GM19193 (cell line): ENCODE results near the gene NAT8L.

Experiments used
- POLR2A ChIP-seq: IDR thresholded peaks from 4 replicates; pipeline ENCODE4 v1.6.1; 2011; ENCODE audit not compliant: insufficient read depth, insufficient read length; ENCODE audit errors: extremely low read depth

Gene NAT8L

DNA sequence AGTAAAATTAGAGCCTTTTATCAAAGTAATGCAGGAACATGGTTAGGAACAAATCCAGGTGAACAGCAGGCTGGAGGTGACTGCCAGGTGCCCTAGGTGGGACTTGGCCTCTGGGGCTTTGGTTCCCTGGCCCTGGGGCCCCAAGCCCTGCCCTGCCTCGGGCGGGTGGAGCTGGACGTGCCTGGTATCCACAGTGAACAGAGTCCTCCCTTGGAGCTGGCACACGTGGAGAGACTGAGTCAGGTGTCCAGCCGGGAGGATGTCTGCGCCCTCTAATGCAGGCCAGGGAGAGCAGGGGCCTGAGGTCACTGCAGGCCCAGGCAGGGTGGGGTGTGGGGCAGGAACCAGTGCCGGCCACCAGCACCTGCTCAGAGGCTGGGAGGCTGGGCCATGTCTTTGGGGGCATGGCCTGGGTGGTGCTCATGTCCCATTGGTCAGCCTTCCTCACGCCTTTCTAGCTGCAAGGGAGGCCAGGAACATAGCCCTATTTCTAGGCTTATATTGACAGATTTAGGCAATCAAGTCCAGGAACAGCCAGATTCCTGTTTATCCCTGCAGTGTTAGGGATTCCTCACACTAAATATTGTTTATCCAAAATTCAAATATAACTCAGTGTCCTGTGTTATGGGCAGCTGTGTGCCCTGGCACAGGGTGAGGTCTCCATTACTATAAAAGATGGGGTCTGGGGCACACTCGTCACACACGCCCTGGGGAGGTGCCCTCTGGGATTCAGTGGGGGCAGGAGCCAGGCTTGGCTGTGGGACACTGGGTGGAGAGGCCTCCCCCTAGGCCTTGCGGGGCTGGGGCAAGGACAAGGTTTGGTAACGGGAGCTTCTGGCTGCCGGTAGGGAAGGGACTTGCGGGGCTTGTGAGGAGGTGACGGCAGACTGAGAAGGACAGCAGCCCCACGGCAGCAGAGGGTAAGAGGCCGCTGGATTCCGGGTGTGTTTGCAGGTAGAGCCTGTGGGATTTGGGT is 14.3 kb upstream of the NAT8L start:
- no peak for TF ChIP-seq POLR2A

DNA sequence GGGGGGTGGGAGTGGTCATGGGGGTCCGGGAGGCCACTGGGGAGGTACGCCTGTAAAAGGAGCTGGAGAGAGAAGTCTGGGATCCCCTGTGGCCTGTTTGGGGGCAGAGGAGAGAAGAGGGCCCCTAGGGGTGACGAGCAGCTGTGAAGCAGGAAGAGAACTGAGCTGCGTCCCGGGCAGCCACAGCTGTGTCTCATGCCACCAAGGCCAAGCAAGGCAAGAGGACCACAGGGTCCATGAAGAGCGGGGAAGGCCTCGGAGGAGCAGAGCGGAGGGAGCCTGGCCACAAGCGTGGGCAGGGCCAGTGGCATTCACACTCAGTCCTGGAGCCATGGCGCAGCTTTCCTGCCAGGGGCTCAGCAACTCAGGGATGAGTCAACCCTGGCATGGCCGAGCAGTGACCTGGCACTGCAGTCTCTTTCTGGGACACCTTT is 13.6 kb upstream of the NAT8L start:
- no peak for TF ChIP-seq POLR2A

DNA sequence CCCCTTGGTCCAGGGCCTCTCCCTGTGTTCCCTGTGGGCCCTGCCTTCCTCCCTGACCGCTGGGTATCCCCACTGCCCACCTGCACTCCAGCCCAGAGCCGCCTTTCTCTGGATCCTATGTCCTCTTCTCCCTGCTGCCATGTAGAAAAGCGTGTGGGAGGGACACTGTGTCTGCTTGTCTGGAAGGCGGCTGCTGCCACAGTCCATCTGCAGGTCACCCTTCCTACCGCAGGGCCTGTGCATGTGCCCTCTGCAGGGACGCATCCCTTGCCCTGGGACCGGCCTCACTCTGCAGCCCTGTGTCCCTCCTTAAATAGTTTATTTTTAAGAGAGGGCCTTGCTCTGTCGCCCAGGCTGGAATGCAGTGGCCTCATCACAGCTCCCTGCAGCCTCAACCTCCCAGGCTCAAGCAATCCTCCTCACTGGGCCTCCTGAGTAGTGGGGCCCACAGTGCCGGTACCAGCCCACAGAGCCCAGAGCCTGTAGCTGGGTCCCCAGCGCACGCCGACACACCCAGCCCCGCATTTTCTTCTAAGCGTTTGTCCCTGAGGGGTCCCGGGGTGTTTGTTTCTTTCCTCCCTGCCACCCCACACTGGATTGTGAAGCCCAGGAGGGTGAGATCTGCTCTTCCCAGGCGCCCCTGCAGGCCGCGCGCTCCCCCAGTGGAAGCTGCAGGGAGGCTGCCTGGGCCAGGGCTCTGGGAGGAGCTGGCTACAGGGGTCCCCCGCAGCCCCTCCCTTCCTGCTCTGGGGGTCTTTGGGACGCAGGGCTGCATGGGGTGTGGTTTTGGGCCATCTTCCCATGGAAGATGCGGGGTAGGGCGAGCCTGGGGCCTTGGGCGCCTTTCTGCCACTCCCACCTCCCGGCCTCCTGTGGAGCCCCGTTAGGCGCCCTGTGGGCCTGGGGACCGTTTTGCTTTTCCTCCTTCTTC is 12.8 kb upstream of the NAT8L start:
- no peak for TF ChIP-seq POLR2A

GRCh38 chr4:2047031-2047660 is 12.0 kb upstream of the NAT8L start:
- no peak for TF ChIP-seq POLR2A

GRCh38 chr4:2047781-2048581 is 11.1 kb upstream of the NAT8L start:
- no peak for TF ChIP-seq POLR2A

DNA sequence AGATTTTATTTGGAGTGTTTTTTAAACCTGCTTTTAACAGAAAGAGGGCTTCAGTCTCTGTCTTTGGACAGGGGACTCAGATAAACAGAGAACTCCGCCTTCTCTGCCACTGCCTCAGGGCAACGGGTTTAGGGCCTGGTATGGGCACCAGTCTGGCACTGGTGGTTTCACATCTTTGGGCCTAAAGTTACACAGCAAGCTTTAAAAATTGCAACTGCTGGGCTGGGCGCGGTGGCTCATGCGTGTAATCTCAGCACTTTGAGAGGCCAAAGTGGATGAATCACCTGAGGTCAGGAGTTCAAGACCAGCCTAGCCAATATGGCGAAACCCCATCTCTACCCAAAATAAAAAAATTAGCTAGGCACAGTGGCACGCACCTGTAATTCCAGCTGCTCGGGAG is 10.3 kb upstream of the NAT8L start:
- TF ChIP-seq POLR2A = no peak

- no peak for TF ChIP-seq POLR2A
Measured at GRCh38 chr4:2049381-2049780, 9.7 kb upstream of the NAT8L start.

GRCh38 chr4:2049811-2050210 is 9.3 kb upstream of the NAT8L start:
- no peak for TF ChIP-seq POLR2A

DNA sequence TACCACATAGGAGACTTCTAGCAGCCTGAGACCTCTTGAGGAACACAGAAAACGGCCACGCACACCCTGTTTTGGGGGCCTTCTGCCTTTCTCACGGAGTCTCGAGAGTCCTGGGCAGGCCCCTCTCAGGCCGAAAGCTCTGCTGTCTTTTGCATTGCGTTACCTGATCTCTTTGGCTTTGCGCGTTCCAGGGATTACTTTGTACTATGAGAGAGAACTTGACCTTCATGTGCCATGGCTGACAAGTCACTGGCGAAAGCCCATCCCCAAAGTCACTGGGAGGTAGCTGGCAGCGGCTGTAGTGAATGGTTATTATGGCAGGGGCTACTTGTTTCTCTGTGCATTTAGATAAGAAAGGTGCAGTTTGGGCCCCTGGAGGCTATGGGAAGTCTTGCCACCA is 8.0 kb upstream of the NAT8L start:
- TF ChIP-seq POLR2A = no peak

GRCh38 chr4:2054217-2054616 is 4.9 kb upstream of the NAT8L start:
- TF ChIP-seq POLR2A = no peak

GRCh38 chr4:2057382-2058065 is 1.6 kb upstream of the NAT8L start:
- TF ChIP-seq POLR2A = no peak

DNA sequence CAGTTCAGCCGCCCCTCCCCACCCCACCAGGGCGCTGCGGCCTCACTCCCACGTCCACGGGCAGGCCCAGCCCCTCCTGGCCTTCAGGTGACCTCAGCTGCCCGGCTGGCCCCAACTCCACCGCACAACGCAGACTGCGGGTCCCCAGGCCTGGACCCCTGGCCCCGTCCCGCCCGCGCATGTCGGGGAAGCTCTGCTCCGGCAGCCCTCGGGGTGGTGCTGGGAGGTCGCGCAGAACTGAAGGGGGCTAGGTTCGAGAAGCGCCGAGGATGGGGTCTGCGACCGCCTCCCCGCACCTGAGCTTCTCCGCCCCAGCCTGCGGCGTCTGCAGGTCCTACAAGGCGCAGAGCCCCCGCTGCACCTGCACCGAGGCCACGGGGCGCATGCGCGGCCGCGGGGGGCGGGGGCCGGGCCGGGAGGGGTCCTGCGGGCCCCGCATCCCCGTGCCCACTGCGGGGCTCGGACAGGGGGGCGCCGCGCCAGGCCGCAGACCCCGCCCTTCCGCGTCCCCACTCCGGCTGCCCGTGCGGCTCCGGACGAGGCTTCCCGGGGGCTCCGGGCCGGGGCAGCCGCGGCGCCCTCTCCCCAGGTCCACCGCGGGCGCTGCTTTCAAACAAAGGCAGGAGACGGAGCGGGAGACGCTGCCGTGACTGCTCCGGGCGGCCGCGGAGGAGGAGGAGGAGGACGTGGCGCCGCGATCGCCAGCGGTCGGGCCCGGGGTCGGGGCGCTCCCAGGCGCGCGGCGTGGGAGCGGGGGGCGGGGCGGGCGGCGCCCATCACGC is 672 bp upstream of the NAT8L start:
- TF ChIP-seq POLR2A = no peak

DNA sequence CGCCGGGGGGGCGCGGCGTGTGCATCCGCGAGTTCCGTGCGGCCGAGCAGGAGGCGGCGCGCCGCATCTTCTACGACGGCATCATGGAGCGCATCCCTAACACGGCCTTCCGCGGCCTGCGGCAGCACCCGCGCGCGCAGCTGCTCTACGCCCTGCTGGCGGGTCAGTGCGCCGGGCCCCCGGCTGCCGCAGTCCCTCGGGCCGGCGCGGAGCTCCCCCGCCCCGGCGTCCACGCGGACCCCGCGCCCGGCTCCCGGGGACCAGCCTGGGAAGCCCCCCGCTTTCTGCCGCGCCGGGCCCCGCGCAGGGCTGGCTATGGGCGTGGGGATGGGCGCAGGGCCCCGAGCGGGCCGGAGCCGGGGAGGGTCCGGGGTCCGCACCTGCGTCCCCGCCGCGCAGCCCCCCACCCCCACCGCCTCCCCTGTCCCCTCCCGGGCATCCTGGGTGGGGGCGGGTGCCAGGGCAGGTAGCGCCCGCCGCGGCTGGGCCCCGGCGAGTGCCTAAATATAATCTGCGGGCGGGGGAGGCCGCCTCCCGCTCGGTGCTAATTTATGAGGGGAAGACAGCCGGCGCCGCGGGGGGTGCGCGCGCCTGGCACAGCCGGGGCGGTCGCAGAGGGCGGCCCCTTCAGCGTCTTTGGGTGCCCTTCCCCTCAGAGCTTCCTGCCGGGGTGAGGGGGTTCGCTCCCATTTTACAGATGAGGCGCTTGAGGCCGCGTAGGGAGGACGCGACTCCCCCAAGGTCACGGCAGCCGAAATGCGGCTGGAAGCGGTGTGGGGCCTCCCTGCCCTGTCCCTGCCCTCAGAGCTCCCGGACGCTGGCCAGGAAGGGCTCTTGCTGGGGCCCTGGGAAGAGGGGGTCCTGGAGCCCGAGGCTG is 837 bp downstream of the NAT8L start:
- TF ChIP-seq POLR2A = no peak
